ENCODE measurements around the gene FER.

FER gene

DNA sequence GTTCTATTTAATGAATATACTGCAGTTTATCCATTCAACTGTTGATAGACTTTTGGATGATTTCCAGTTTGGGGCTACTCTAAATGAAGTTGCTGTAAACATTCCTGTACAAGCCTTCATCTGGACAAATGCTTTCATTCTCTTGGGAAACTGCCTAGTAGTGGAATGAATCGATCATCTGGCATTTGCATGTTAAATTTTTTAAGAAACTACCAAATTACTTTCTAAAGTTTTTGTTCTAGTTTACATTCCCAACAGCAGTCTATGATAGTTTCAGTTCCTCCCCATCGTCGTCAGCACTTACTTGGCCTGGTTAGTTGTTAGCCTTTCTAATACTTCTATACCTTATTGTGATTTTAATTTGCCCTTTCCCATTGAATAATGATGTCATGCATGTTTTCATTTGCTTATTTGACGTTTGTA is 306.3 kb downstream of the FER start:
- TF ChIP-seq, protein P1, sequence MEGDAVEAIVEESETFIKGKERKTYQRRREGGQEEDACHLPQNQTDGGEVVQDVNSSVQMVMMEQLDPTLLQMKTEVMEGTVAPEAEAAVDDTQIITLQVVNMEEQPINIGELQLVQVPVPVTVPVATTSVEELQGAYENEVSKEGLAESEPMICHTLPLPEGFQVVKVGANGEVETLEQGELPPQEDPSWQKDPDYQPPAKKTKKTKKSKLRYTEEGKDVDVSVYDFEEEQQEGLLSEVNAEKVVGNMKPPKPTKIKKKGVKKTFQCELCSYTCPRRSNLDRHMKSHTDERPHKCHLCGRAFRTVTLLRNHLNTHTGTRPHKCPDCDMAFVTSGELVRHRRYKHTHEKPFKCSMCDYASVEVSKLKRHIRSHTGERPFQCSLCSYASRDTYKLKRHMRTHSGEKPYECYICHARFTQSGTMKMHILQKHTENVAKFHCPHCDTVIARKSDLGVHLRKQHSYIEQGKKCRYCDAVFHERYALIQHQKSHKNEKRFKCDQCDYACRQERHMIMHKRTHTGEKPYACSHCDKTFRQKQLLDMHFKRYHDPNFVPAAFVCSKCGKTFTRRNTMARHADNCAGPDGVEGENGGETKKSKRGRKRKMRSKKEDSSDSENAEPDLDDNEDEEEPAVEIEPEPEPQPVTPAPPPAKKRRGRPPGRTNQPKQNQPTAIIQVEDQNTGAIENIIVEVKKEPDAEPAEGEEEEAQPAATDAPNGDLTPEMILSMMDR (IDR thresholded peaks at IDR 0.05; ENCODE audit: insufficient read depth, low read length, poor library complexity, severe bottlenecking): no peak
- TF ChIP-seq EZH2phosphoT487 (conservative IDR thresholded peaks at IDR 0.05; ENCODE audit: low read length): no peak
- Histone ChIP-seq H3K9ac (ENCODE audit: low read length) (no peak overlapping the region), H4K20me1 (ENCODE audit: low read depth, low read length) (no peaks in the 10 kb centered on the region), H3K4me2 (ENCODE audit: low read depth, low read length, poor library complexity, severe bottlenecking) (no peak overlapping the region), H3K4me3 (ENCODE audit: insufficient read depth, low read length, poor library complexity, severe bottlenecking) (no peak overlapping the region), H3F3A (ENCODE audit: insufficient read depth) (no peaks in the 10 kb centered on the region), H3K9me3 (ENCODE audit: insufficient read depth, low read length) (no peaks in the 10 kb centered on the region), H3K9me2 (replicated peaks; ENCODE audit: insufficient read depth, low read length) (no peaks in the 10 kb centered on the region), H3K27me3 (ENCODE audit: low read length) (no peaks in the 10 kb centered on the region), H3K79me2 (ENCODE audit: insufficient read depth, low read length) (no peaks in the 10 kb centered on the region), H3K36me3 (ENCODE audit: low read length) (no peaks in the 10 kb centered on the region), H2AFZ (ENCODE audit: low read depth, low read length, severe bottlenecking) (no peak overlapping the region), H3K27ac (ENCODE audit: low read depth, low read length) (no peak overlapping the region)

DNA sequence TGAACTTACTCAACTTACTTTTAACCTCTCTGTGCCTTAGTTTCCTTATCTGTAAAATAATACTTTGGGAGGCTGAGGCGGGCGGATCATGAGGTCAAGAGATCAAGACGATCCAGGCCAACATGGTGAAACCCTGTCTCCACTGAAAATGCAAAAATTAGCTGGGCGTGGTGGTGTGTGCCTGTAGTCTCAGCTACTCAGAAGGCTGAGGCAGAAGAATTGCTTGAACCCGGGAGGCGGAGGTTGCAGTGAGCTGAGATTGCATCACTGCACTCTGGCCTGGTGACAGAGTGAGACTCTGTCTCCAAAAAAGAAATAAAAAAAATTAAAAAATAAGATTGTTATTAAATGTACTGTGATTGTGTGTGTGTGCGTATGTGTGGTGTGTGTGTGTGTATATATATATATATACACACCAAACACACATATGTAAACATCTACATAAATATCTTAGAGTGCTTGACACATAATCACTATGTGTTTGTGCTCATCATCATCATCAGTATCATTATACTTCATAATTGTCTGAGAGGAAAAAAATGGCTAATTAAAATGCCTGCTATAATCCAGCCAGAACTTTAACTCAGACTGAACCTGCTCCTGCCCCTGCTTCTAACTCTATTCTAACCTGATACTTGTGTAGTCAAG is 312.8 kb downstream of the FER start:
- no peaks in the 10 kb centered on the region for H3K36me3 ChIP-seq (ENCODE audit: low read length)
- H3K9me3 ChIP-seq (ENCODE audit: insufficient read depth, low read length): no peaks in the 10 kb centered on the region
- no peaks in the 10 kb centered on the region for H4K20me1 ChIP-seq (ENCODE audit: low read depth, low read length)
- H3K27me3 ChIP-seq (ENCODE audit: low read length): no peaks in the 10 kb centered on the region
- no peak for TF ChIP-seq EZH2phosphoT487 (conservative IDR thresholded peaks at IDR 0.05; ENCODE audit: low read length)
- no peak overlapping the region for H3K4me2 ChIP-seq (ENCODE audit: low read depth, low read length, poor library complexity, severe bottlenecking)
- no peak overlapping the region for H2AFZ ChIP-seq (ENCODE audit: low read depth, low read length, severe bottlenecking)
- no peak overlapping the region for H3K9ac ChIP-seq (ENCODE audit: low read length)
- H3K4me3 ChIP-seq (ENCODE audit: insufficient read depth, low read length, poor library complexity, severe bottlenecking): no peak overlapping the region
- H3K79me2 ChIP-seq (ENCODE audit: insufficient read depth, low read length): no peaks in the 10 kb centered on the region
- no peak overlapping the region for H3K27ac ChIP-seq (ENCODE audit: low read depth, low read length)
- no peaks in the 10 kb centered on the region for H3K9me2 ChIP-seq (replicated peaks; ENCODE audit: insufficient read depth, low read length)
- no peaks in the 10 kb centered on the region for H3F3A ChIP-seq (ENCODE audit: insufficient read depth)

DNA sequence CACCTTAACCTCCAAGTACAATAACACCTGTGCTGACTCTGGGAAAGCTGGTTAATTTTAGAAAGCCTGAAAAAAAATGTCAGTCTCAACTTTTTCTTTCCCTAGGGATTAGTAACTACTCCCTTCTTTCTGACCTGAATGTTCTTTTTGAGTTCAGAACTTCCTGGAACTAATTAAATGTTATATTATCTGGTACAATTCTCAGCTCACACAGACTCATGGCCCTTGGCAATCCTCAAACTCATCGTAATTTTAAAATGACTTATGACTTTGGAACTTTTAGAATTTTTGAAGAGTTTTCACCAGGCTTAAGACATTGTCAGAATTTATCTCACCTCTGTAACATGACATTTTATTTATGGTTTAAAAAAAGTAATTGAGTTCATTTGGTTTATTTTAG is 315.0 kb downstream of the FER start:
- H3F3A ChIP-seq (ENCODE audit: insufficient read depth): no peaks in the 10 kb centered on the region
- no peaks in the 10 kb centered on the region for H3K9me3 ChIP-seq (ENCODE audit: insufficient read depth, low read length)
- H3K27ac ChIP-seq (ENCODE audit: low read depth, low read length): no peak overlapping the region
- no peak overlapping the region for H3K4me3 ChIP-seq (ENCODE audit: insufficient read depth, low read length, poor library complexity, severe bottlenecking)
- no peaks in the 10 kb centered on the region; the same call in 1 of the 2 replicates for H4K20me1 ChIP-seq (ENCODE audit: low read depth, low read length)
- H3K27me3 ChIP-seq (ENCODE audit: low read length): no peaks in the 10 kb centered on the region
- H3K9me2 ChIP-seq (replicated peaks; ENCODE audit: insufficient read depth, low read length): no peaks in the 10 kb centered on the region
- no peak for TF ChIP-seq EZH2phosphoT487 (conservative IDR thresholded peaks at IDR 0.05; ENCODE audit: low read length)
- TF ChIP-seq, protein P1 (IDR thresholded peaks at IDR 0.05; ENCODE audit: insufficient read depth, low read length, poor library complexity, severe bottlenecking): no peak
- no peaks in the 10 kb centered on the region for H3K79me2 ChIP-seq (ENCODE audit: insufficient read depth, low read length)
- no peak overlapping the region for H3K9ac ChIP-seq (ENCODE audit: low read length)
- no peaks in the 10 kb centered on the region for H3K36me3 ChIP-seq (ENCODE audit: low read length)
- no peak overlapping the region for H3K4me2 ChIP-seq (ENCODE audit: low read depth, low read length, poor library complexity, severe bottlenecking)
- H2AFZ ChIP-seq (ENCODE audit: low read depth, low read length, severe bottlenecking): no peak overlapping the region

DNA sequence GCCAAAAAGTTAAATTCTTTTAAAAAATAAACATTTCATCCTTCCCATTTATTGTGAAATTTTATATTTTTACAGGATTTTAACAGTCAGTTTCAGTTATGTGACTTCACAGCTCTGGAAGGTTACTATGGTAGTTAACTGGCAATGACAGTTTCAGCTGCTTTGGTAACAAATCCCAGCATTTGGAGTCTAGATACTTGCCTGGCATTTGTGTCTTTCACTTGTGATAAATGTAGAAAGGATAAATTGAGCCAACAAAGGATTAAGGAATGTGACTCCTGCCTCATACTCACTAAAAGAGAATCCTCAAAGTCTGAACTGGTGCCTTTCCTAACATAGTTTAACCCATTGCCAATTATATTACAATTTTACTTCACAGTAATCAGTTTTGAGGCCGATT is 315.5 kb downstream of the FER start:
- no peak overlapping the region for H3K9ac ChIP-seq (ENCODE audit: low read length)
- no peak overlapping the region for H2AFZ ChIP-seq (ENCODE audit: low read depth, low read length, severe bottlenecking)
- H3K79me2 ChIP-seq (ENCODE audit: insufficient read depth, low read length): no peaks in the 10 kb centered on the region
- no peak for TF ChIP-seq EZH2phosphoT487 (conservative IDR thresholded peaks at IDR 0.05; ENCODE audit: low read length)
- TF ChIP-seq, protein P1 (IDR thresholded peaks at IDR 0.05; ENCODE audit: insufficient read depth, low read length, poor library complexity, severe bottlenecking): no peak
- H3K4me2 ChIP-seq (ENCODE audit: low read depth, low read length, poor library complexity, severe bottlenecking): no peak overlapping the region
- H3K4me3 ChIP-seq (ENCODE audit: insufficient read depth, low read length, poor library complexity, severe bottlenecking): no peak overlapping the region
- no peaks in the 10 kb centered on the region for H3K27me3 ChIP-seq (ENCODE audit: low read length)
- H3K9me3 ChIP-seq (ENCODE audit: insufficient read depth, low read length): no peaks in the 10 kb centered on the region
- no peaks in the 10 kb centered on the region for H3K9me2 ChIP-seq (replicated peaks; ENCODE audit: insufficient read depth, low read length)
- H4K20me1 ChIP-seq (ENCODE audit: low read depth, low read length): no peaks in the 10 kb centered on the region; the same call in 1 of the 2 replicates
- no peaks in the 10 kb centered on the region for H3F3A ChIP-seq (ENCODE audit: insufficient read depth)
- H3K36me3 ChIP-seq (ENCODE audit: low read length): no peaks in the 10 kb centered on the region
- H3K27ac ChIP-seq (ENCODE audit: low read depth, low read length): no peak overlapping the region

Measured in SU-DHL-6 (cell line).